ENCODE results near the gene RYR2. TPM values are rescaled to one million over a fixed set of nuclear protein-coding genes. Genes with fewer than 3 reads are reported as not detected.

RYR2 gene
- total and polyA plus RNA-seq, 2 of the 8 experiments (the other 6 are each of a cell fraction or from before 2014, with no cell fraction given), result 1.3 to 4.4 TPM

GRCh38 chr1:237050185-237050584 lies 8.2 kb downstream of the RYR2 start:
- Histone ChIP-seq H3K79me1 (ENCODE audit: low read depth, low read length) (peaks cover 8% of the 10 kb centered on the region), H4K8ac (ENCODE audit: extremely low read depth, insufficient read depth, low read length) (no peak overlapping the region), H3K56ac (replicated peaks; ENCODE audit: insufficient read length, low read depth, low read length) (no peak overlapping the region), H4K91ac (replicated peaks; ENCODE audit: insufficient read length, low read length) (no peak overlapping the region), H3K4me2 (ENCODE audit: insufficient read depth in 1 of 2, low read depth in 2 of 2, low read length in 2 of 2) (no peak overlapping the region; a peak in 1 of 4 replicates), H3K4ac (replicated peaks; ENCODE audit: insufficient read length, low read depth, low read length) (no peak overlapping the region), H4K20me1 (replicated peaks in 1 of 2; ENCODE audit: control insufficient read depth in 1 of 2, insufficient read depth in 2 of 2, low read length in 2 of 2) (no peaks in the 10 kb centered on the region), H3K9me3 (ENCODE audit: insufficient read depth in 2 of 2, low read depth in 1 of 2, low read length in 1 of 2) (no peaks in the 10 kb centered on the region), H3K4me1 (replicated peaks in 1 of 4; ENCODE audit: control insufficient read depth in 3 of 4, insufficient read depth in 4 of 4, low read length in 3 of 4) (peaks cover under 1 to 22% (median 14%) of the 10 kb centered on the region in 4 experiments; a peak in 6 of 7 replicates), H3K27me3 (replicated peaks in 1 of 4; ENCODE audit: control insufficient read depth in 3 of 4, extremely low read depth in 1 of 4, insufficient read depth in 3 of 4, low read length in 3 of 4) (no peaks in the 10 kb centered on the region), H2AFZ (ENCODE audit: low read length) (no peak overlapping the region), H3K14ac (ENCODE audit: insufficient read length) (no peak overlapping the region), H3K23me2 (ENCODE audit: low read depth, low read length) (no peaks in the 10 kb centered on the region; the same call in 1 of the 2 replicates), H3K27ac (ENCODE audit: low read depth, low read length) (no peak overlapping the region), H2BK15ac (ENCODE audit: low read length) (no peak overlapping the region), H3K79me2 (ENCODE audit: control insufficient read depth in 1 of 2, insufficient read depth in 2 of 2, low read length in 2 of 2) (peaks cover 3 to 66% of the 10 kb centered on the region in 2 experiments; a peak in 3 of 4 replicates), H2AK5ac (ENCODE audit: low read depth, low read length) (peak overlapping the region; percentile 42; the same call in 1 of the 2 replicates), H4K5ac (ENCODE audit: insufficient read length, low read depth, low read length) (no peak overlapping the region), H2BK120ac (replicated peaks; ENCODE audit: low read depth, low read length) (no peak overlapping the region), H2BK20ac (ENCODE audit: low read length) (no peak overlapping the region), H2BK12ac (ENCODE audit: low read depth, low read length) (peak overlapping the region; percentile 32; the same call in 1 of the 2 replicates), H3K4me3 (ENCODE audit: extremely low read depth in 1 of 4, insufficient read depth in 2 of 4, low read depth in 3 of 4, low read length in 4 of 4) (no peak overlapping the region), H3K36me3 (ENCODE audit: control insufficient read depth in 2 of 4, insufficient read depth in 4 of 4, low read length in 3 of 4) (no peaks in the 10 kb centered on the region), H3K9ac (replicated peaks in 1 of 4; ENCODE audit: extremely low read depth in 1 of 4, low read depth in 3 of 4, low read length in 3 of 4) (no peak overlapping the region), H3K18ac (ENCODE audit: extremely low read depth, low read length) (no peak overlapping the region; the same call in none of the 2 replicates), H3K23ac (ENCODE audit: insufficient read length) (no peak overlapping the region), H2BK5ac (ENCODE audit: low read depth, low read length) (no peak overlapping the region; the same call in 1 of the 2 replicates)
- CTCF ChIA-PET (ENCODE audit: partially characterized antibody), result no interaction called here
- 90% methylated on average over 6 of the region's 6 CpGs; no CpG with 5 or more reads in 1 of the 2 experiments for WGBS, 2 experiments (ENCODE audit: extremely low coverage in 1 of 2, insufficient coverage in 1 of 2, insufficient read length in 1 of 2, insufficient replicate concordance in 2 of 2, low coverage in 1 of 2, low lambda C conversion rate in 2 of 2, missing lambda C conversion rate in 1 of 2)
- DNase-seq (ENCODE audit: low read depth in 1 of 2, low spot score in 2 of 2) (no peak), FAIRE-seq (no peak)
- POLR2A ChIA-PET (ENCODE audit: partially characterized antibody), result no interaction called here
- TF ChIP-seq JUN (IDR thresholded peaks at IDR 0.05; ENCODE audit: low read depth, low read length), result no peak
- TF ChIP-seq E2F6 (IDR thresholded peaks at IDR 0.05), result peak; percentile 56
